Kasumi-1 (cell line): ENCODE data around the gene CDKN2B-AS1.

ENCODE experiments used
- DNase-seq, 2 experiments: peaks; one replicate each; lab custom pipeline; 2025; lab: John Stamatoyannopoulos, UW

CDKN2B-AS1 gene

DNA sequence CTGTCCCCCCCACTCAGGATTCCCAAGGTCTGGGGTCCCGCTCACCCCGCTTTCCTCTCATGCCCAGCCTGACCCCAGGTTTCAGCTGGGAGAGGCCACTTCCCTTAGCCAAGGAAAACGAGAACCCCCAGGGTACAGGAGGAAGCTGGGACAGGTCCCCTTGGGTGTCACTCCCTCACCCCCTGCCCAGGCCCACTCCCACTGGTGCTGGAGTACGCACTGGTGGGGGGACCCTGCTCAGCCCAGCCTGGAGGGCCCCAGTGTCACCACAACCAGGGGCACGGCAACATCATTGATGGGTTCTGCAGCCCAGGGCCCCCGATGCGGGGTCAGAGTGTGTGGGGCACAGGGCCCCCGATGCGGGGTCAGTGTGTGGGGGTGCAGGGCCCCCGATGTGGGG, 159.5 kb downstream of the CDKN2B-AS1 start:
- DNase-seq: no peak

DNA sequence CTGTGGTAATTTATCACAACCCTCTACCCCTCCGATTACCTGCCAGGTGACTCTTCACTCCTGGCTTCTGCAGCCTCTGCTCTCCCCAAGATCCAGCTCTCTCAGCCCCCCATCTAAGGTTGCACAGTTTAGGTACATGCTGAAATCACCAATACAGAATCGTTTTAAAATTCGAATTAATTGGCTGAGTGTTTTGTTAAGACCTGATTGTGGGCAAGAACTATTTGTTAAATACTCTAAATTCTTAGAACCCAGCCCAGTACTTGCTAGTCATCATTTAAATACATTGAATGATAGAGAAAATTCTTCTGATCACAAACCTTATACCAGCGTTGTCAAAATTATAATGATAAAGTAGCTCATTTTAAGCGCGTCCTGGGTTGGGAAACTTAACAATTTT, 162.0 kb downstream of the CDKN2B-AS1 start:
- DNase-seq: no peak

DNA sequence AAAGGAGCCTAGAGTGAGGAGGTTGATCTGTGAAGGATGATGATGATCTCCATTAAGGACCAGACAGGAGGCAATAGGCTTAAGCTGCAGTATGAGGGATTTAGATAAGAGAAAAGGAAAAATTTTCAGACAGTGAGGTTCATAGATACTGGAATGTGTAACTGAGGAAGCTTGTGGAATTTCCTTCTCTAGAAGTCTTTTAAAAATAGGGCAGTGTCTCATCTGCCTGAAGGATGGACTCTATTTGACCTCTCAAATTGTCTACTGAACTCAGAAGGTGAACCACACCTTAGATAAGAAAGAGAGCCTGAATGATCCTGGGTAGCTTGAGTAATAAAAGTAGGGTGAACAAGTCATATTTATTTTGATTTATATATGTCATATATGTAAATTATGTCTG, 162.7 kb downstream of the CDKN2B-AS1 start:
- no peak for DNase-seq

DNA sequence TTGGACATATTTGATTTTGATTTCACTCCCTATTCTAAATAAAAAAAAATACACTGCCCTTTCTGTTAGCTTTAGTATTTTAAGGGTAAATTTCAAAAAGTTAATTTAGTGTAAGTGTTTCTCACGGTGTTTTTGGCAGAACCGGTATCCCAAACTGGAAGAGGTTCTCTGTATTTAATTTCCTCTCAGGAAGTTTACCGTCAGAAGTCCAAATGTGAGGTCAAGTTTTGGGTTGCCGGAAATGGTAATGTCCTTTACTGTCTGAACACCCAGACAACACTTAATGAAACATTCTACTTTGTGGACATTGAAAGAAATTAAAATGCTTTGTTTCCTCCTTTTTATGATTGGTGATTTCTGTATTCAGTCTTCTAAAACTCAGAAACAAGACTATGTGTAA, 163.2 kb downstream of the CDKN2B-AS1 start:
- no peak for DNase-seq

DNA sequence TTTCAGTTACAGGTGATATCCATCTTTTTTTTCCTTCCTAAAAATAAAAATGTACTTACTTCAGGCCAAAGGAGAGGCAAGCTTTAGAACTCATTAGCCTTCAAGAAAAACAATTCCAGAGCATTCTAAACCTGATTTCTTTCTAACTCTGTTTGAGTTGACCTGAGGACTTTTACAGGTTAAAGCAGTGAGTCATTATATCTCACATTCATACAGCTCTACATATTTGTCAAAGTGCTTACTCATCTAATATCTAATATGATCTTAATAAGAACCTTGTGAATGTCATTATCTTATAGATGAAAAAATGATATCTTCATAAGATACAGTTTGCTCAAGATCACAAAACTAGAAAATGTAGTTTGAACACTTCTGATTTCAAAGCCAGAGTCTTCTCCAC, 163.7 kb downstream of the CDKN2B-AS1 start:
- no peak for DNase-seq

DNA sequence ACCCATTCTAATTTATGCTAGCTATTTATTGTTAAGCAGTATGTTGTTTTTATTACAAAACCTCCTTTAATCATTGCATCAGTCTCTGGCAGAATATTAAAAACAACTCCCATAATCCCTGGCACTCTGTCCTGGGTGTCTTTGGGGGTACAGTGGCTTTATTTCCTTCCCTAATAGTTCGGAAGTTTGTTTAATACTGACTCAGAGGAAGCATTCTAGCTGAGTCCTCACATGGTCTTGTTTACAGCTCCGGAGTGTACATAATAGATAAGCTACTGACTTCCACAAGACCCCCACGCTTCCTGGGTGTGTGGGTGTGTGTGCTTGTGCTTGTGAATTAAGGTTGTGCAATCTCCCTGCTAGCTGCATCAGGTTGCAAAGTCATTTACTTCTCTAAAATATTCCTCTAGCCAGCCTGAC, 164.3 kb downstream of the CDKN2B-AS1 start:
- peak; percentile 61 to 72 for DNase-seq

DNA sequence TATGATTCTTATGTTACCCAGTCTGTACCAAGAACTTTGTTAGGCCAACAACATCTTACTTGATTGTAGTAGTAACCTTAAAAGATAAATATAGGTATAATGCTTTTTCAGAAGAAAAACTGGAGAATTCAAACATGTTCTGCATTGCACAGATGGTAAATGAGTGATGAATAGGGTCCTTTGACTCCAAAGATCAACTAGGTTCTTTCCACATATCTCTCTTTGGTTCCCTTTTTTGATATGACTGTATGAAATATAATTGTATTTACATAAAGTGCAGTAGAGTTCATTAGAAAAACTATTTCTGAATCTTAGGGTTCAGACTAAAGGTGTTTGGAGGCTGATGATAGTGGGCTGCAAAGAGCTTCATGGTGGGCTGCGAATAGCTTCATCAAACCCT, 165.0 kb downstream of the CDKN2B-AS1 start:
- DNase-seq: no peak

DNA sequence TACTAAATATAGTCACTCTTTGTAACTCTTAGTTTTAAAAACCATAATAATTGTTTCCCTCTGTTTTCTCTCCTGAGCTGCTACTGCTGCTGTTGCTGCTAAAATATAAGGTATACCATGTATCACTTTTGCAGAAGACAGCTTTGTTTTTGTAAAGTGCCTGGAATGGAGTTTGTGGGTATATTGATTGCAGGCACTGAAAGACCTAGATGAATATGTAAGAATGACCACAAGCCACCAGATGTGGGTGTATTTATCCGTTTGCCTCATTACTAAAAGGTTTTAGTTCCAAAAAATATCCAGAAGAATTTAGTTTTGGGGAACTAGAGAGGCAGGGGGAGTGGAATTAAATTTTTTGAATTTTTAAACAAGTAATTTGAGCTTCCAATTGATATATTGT, 165.6 kb downstream of the CDKN2B-AS1 start:
- no peak for DNase-seq

DNA sequence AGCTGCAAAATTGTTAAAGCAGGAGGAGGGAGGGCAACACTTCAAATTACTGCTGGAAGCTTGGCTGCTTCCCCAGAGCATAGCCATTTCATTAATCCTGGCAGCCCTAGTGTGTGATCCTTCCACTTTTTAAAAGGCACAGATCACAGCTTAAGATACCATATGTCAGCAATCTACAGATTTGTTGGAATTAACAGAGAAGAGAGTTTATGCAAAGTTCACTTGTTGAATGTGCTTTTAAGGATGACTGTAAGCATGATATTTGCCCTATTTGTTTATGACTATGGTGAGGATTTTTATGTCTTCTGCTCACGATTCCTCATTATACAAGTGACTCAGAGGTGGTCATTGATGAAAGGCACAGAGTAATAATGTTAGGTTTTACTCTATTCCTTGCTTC, 170.6 kb downstream of the CDKN2B-AS1 start:
- DNase-seq: no peak

DNA sequence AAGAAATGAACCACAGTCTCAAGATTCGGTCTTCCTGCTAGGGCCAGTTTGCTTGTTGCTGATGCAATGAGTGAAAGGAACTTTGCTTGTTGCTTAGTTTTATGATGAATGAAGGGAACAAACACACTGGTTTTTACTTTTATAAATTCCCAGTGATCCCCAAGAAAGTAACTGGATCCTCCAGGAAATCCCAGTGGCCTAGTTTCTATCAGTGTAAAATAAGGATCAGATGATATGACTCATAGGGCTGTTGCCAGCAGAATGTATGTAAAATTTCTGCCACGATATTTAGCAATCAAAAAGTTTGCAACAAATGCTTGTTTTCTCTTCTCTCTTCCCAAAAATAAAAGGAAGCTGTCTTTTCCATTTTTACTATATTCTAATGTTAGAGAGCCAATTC, 174.7 kb downstream of the CDKN2B-AS1 start:
- DNase-seq: peak in 1 of 2 experiments; percentile 11

DNA sequence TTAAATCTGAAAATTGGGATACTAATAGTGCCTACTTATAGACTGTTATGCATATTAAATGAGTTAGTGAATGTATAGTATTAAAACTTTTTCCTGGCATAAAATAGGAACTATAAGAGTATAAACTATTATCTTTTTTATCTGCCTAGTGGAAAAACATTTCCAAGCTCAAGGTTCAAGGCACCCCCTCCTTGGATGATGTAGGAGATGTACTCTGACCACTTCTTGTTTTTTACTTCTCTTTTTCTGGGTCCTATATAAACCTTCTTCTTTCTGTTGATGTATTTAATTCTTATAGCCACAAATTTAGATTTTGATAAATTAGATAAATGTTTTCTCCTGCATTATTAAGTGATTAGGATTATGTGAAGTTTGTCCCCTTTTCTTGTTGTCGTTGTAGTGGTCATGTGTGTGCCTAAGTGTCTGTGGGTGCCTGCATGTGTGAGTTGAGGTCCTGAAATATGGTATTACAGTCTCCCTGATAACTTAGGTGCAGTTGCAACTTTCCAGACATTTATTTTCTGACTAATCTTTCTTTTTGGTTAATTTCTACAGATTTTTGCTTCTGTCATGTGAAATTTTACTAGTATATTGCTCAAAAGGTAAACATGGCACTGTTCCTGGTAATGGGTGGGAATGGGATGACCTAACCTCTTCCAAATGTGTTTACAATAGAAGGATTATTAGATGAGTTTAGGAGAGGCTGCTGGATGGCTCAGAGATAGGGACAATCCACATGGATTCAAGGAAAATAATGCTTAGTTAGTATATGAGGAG, 175.3 kb downstream of the CDKN2B-AS1 start:
- peak; percentile 57 to 69 for DNase-seq
